ENCODE measurements around the gene SLC26A8.
A peak's percentile ranks its signal among the peaks of the same experiment; 100 is the strongest.

SLC26A8 gene

GRCh38 chr6:36023996-36024795 lies at the start of gene SLC26A8:
SLC26A8 (minus strand) TSS chr6:36024641; CDS start chr6:36019707, 4,934 bp downstream.
- Mint-ChIP-seq H3K9me3 (no peaks in the 10 kb centered on the region), H3K27ac (peak within 1 kb of the TSS in 2 of 3 experiments; percentile 59 to 71), H3K27me3 (ENCODE audit: low read depth) (peaks cover 28% of the 10 kb centered on the region), H3K36me3 (ENCODE audit: low read depth) (no peaks in the 10 kb centered on the region), H3K4me3 (peak within 1 kb of the TSS; percentile 12 to 46 (median 36)), H3K4me1 (peaks cover 32% of the 10 kb centered on the region)
- TF ChIP-seq CTCF (IDR thresholded peaks at IDR 0.05; ENCODE audit: unreplicated experiment in 3 of 3), result no peak

DNA sequence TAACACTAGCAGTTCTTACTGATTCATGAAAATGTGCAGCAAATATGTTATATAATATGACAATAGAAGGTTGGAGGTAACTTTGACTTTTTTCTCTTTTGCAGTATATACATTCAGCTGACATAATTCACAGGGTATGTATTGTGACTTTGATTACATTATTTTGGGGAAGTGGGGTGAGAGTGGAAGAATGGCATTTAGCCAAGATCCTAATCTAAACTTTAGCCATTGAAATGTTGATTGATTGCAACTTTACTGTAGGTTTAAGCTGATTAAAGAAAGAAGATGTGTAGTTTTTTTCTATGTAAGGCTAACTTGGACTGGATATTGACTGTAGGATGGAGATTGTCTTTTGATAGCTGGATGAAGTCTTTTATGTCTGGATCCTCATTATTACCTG lies 49.1 kb upstream of the SLC26A8 start:
- Mint-ChIP-seq H3K27me3 (ENCODE audit: low read depth) (no peaks in the 10 kb centered on the region), H3K9me3 (no peaks in the 10 kb centered on the region), H3K4me3 (no peak overlapping the region), H3K36me3 (ENCODE audit: low read depth) (peaks cover 27% of the 10 kb centered on the region), H3K27ac (no peak overlapping the region), H3K4me1 (peaks cover 16% of the 10 kb centered on the region)
- no peak for TF ChIP-seq CTCF (IDR thresholded peaks at IDR 0.05; ENCODE audit: unreplicated experiment in 3 of 3)

GRCh38 chr6:36072681-36073080 lies 48.2 kb upstream of the SLC26A8 start:
- no peaks in the 10 kb centered on the region for H3K9me3 Mint-ChIP-seq
- H3K4me1 Mint-ChIP-seq, result peaks cover 18% of the 10 kb centered on the region
- no peak for TF ChIP-seq CTCF (IDR thresholded peaks at IDR 0.05; ENCODE audit: unreplicated experiment in 3 of 3)
- H3K27me3 Mint-ChIP-seq (ENCODE audit: low read depth), result no peaks in the 10 kb centered on the region
- no peak overlapping the region for H3K4me3 Mint-ChIP-seq
- H3K36me3 Mint-ChIP-seq (ENCODE audit: low read depth), result peaks cover 23% of the 10 kb centered on the region
- no peak overlapping the region for H3K27ac Mint-ChIP-seq

- Mint-ChIP-seq H3K4me1 (peaks cover 19% of the 10 kb centered on the region), H3K27me3 (ENCODE audit: low read depth) (no peaks in the 10 kb centered on the region), H3K9me3 (no peaks in the 10 kb centered on the region), H3K4me3 (no peak overlapping the region), H3K36me3 (ENCODE audit: low read depth) (peaks cover 16% of the 10 kb centered on the region), H3K27ac (no peak overlapping the region)
- no peak for TF ChIP-seq CTCF (IDR thresholded peaks at IDR 0.05; ENCODE audit: unreplicated experiment in 3 of 3)
These were observed 47.3 kb upstream of the SLC26A8 start for GRCh38 chr6:36071714-36072113.

GRCh38 chr6:36071281-36071680 lies 46.8 kb upstream of the SLC26A8 start:
- H3K27ac Mint-ChIP-seq, result no peak overlapping the region
- H3K9me3 Mint-ChIP-seq, result no peaks in the 10 kb centered on the region
- peaks cover 19% of the 10 kb centered on the region for H3K4me1 Mint-ChIP-seq
- H3K4me3 Mint-ChIP-seq, result no peak overlapping the region
- H3K36me3 Mint-ChIP-seq (ENCODE audit: low read depth), result peaks cover 12% of the 10 kb centered on the region
- TF ChIP-seq CTCF (IDR thresholded peaks at IDR 0.05; ENCODE audit: unreplicated experiment in 3 of 3), result no peak
- H3K27me3 Mint-ChIP-seq (ENCODE audit: low read depth), result no peaks in the 10 kb centered on the region

GRCh38 chr6:36070252-36070651 lies 45.8 kb upstream of the SLC26A8 start:
- H3K27ac Mint-ChIP-seq, result no peak overlapping the region
- no peak overlapping the region for H3K4me3 Mint-ChIP-seq
- no peak for TF ChIP-seq CTCF (IDR thresholded peaks at IDR 0.05; ENCODE audit: unreplicated experiment in 3 of 3)
- H3K4me1 Mint-ChIP-seq, result peaks cover 27% of the 10 kb centered on the region
- no peaks in the 10 kb centered on the region for H3K27me3 Mint-ChIP-seq (ENCODE audit: low read depth)
- peaks cover 1% of the 10 kb centered on the region for H3K36me3 Mint-ChIP-seq (ENCODE audit: low read depth)
- H3K9me3 Mint-ChIP-seq, result no peaks in the 10 kb centered on the region
